Calu3 (cell line): Measurements from ENCODE around the gene ZFYVE27. TPM values are rescaled to one million over a fixed set of nuclear protein-coding genes. Genes with fewer than 3 reads are reported as not detected.

Source experiments
- BruUV-seq: library from RNA; stranded (reverse); fragments of 400-500 nt; replicated peaks from 2 replicates; lab custom pipeline; 2021; lab: Mats Ljungman, UMichigan
- CTCF ChIA-PET: fragments of 300-600 bp; sonication (Branson Sonifier 250); formaldehyde crosslinking; loops from one replicate; lab custom pipeline; 2022; ENCODE audit warnings: antibody characterized with exemption; lab: Charles Lee
- DNase-seq: peaks from one replicate; pipeline ENCODE4 v3.0.0; 2022
- H3K27ac Mint-ChIP-seq: one replicate; pipeline ENCODE4 v1.8.0; 2022; ENCODE audit warnings: mixed read lengths; ENCODE audit not compliant: unreplicated experiment
- H3K27me3 Mint-ChIP-seq: one replicate; pipeline ENCODE4 v1.8.0; 2022; ENCODE audit warnings: mixed read lengths; ENCODE audit not compliant: unreplicated experiment
- H3K36me3 Mint-ChIP-seq: one replicate; pipeline ENCODE4 v1.8.0; 2022; ENCODE audit warnings: mild to moderate bottlenecking, moderate library complexity, mixed read lengths; ENCODE audit not compliant: insufficient read depth, unreplicated experiment
- H3K4me1 Mint-ChIP-seq: one replicate; pipeline ENCODE4 v1.8.0; 2022; ENCODE audit warnings: mild to moderate bottlenecking, low read depth, mixed read lengths; ENCODE audit not compliant: unreplicated experiment
- H3K4me3 Mint-ChIP-seq: one replicate; pipeline ENCODE4 v1.8.0; 2022; ENCODE audit warnings: mild to moderate bottlenecking, low read depth, moderate library complexity, mixed read lengths; ENCODE audit not compliant: unreplicated experiment
- H3K9me3 Mint-ChIP-seq: one replicate; pipeline ENCODE4 v1.8.0; 2022; ENCODE audit warnings: low read depth, mixed read lengths; ENCODE audit not compliant: unreplicated experiment
- CTCF ChIP-seq: fragments of 200-600 bp; IDR thresholded peaks from one replicate; pipeline ENCODE4 v1.8.0; 2022; ENCODE audit warnings: antibody characterized with exemption; ENCODE audit not compliant: unreplicated experiment
- intact Hi-C: fragments of 100-400 bp; cut with micrococcal nuclease; formaldehyde crosslinking; loops from one replicate; pipeline ENCODE4 v1.10.0; 2022; ENCODE audit not compliant: unreplicated experiment
- total RNA-seq: library from RNA; stranded (reverse); gene quantifications from 2 replicates; pipeline ENCODE4 v1.2.3, GENCODE V29; 2022

ZFYVE27 gene
- total RNA-seq, 1 experiment from 2014 or later, result 28.3 TPM

GRCh38 chr10:97768322-97769315, 31.7 kb downstream of the ZFYVE27 start:
- CTCF ChIA-PET, result no interaction called here
- no peak overlapping the region for H3K4me3 Mint-ChIP-seq
- no peak for TF ChIP-seq CTCF
- H3K36me3 Mint-ChIP-seq, result peaks cover 16% of the 10 kb centered on the region
- peaks cover 9% of the 10 kb centered on the region for H3K4me1 Mint-ChIP-seq
- DNase-seq, result no peak
- H3K9me3 Mint-ChIP-seq, result no peaks in the 10 kb centered on the region
- H3K27me3 Mint-ChIP-seq, result peaks cover 60% of the 10 kb centered on the region
- no TSS peak for BruUV-seq
- H3K27ac Mint-ChIP-seq, result no peak overlapping the region
- intact Hi-C loops, result no loop called here

- Mint-ChIP-seq H3K9me3 (no peaks in the 10 kb centered on the region), H3K4me1 (peaks cover 9% of the 10 kb centered on the region), H3K36me3 (peaks cover 16% of the 10 kb centered on the region), H3K4me3 (peak overlapping the region; percentile 67), H3K27ac (no peak overlapping the region), H3K27me3 (peaks cover 68% of the 10 kb centered on the region)
- no peak for TF ChIP-seq CTCF
- CTCF ChIA-PET, result no interaction called here
- DNase-seq, result no peak
- intact Hi-C loops, result no loop called here
- no TSS peak for BruUV-seq
Measured at GRCh38 chr10:97770255-97770654, 33.3 kb downstream of the ZFYVE27 start.

- no peak overlapping the region for H3K27ac Mint-ChIP-seq
- peaks cover 9% of the 10 kb centered on the region for H3K4me1 Mint-ChIP-seq
- peak; percentile 25 for DNase-seq
- BruUV-seq, result no TSS peak
- H3K36me3 Mint-ChIP-seq, result peaks cover 16% of the 10 kb centered on the region
- H3K27me3 Mint-ChIP-seq, result peaks cover 68% of the 10 kb centered on the region
- no peak for TF ChIP-seq CTCF
- intact Hi-C loops, result no loop called here
- CTCF ChIA-PET, result interaction anchor here (0.6 kb wide), 1 partner anchor 83 kb away, joined by 3 read pairs; no protein-coding TSS in a partner anchor
- peak overlapping the region; percentile 67 for H3K4me3 Mint-ChIP-seq
- no peaks in the 10 kb centered on the region for H3K9me3 Mint-ChIP-seq
Measured at GRCh38 chr10:97771055-97771891, 34.3 kb downstream of the ZFYVE27 start.
